WTC11 (cell line): ENCODE data around the gene RGS16. TPM values are rescaled to one million over a fixed set of nuclear protein-coding genes. Genes with fewer than 3 reads are reported as not detected.

Source experiments
- ATAC-seq: fragments of 200-7000 bp; cut with Tn5 transposase; 2 replicates; pipeline ENCODE4 v1.10.0; 2021; ENCODE audit warnings: mild to moderate bottlenecking, moderate library complexity
- Bru-seq: library from RNA; stranded (reverse); fragments of 400-500 nt; gene quantifications from one replicate; lab custom pipeline; 2021; lab: Mats Ljungman, UMichigan
- CTCF ChIA-PET: fragments of 300-600 bp; sonication (Branson Sonifier 250); formaldehyde crosslinking; loops from one replicate; lab custom pipeline; 2021; ENCODE audit warnings: antibody characterized with exemption; lab: Charles Lee
- POLR2A ChIA-PET: fragments of 350-600 bp; sonication (Branson Sonifier 250); formaldehyde crosslinking; loops from one replicate; lab custom pipeline; 2021; ENCODE audit warnings: antibody characterized with exemption; lab: Charles Lee
- DNase-seq: peaks from one replicate; pipeline ENCODE4 v3.0.0; 2021; ENCODE audit warnings: low spot score
- H3K27ac Mint-ChIP-seq: 2 replicates; pipeline ENCODE4 v1.8.0; 2021; ENCODE audit warnings: mixed read lengths
- H3K27me3 Mint-ChIP-seq: 2 replicates; pipeline ENCODE4 v1.8.0; 2021; ENCODE audit warnings: low read depth, mild to moderate bottlenecking, moderate library complexity, mixed read lengths
- H3K36me3 Mint-ChIP-seq: 2 replicates; pipeline ENCODE4 v1.8.0; 2021; ENCODE audit warnings: mixed read lengths
- H3K4me1 Mint-ChIP-seq: 2 replicates; pipeline ENCODE4 v1.8.0; 2022; ENCODE audit warnings: mixed read lengths
- H3K4me3 Mint-ChIP-seq: 2 replicates; pipeline ENCODE4 v1.8.0; 2021; ENCODE audit warnings: mild to moderate bottlenecking, moderate library complexity, mixed read lengths
- H3K9me3 Mint-ChIP-seq: 2 replicates; pipeline ENCODE4 v1.8.0; 2021; ENCODE audit warnings: mixed read lengths
- CBFB ChIP-seq: sonication (generic); formaldehyde crosslinking; IDR thresholded peaks from 2 replicates; pipeline ENCODE4 v1.8.1; 2022; ENCODE audit warnings: mild to moderate bottlenecking, low read depth, missing genetic modification reagents
- CREM ChIP-seq: sonication (generic); formaldehyde crosslinking; IDR thresholded peaks from 2 replicates; pipeline ENCODE4 v1.8.1; 2022; ENCODE audit warnings: mild to moderate bottlenecking, missing genetic modification reagents, moderate library complexity
- E2F4 ChIP-seq: sonication (generic); formaldehyde crosslinking; IDR thresholded peaks from 2 replicates; pipeline ENCODE4 v1.8.1; 2022; ENCODE audit warnings: low read depth, mild to moderate bottlenecking, moderate library complexity, missing genetic modification reagents, borderline replicate concordance
- E2F5 ChIP-seq: sonication (generic); formaldehyde crosslinking; IDR thresholded peaks from 2 replicates; pipeline ENCODE4 v1.8.1; 2022; ENCODE audit warnings: mild to moderate bottlenecking, moderate library complexity, missing genetic modification reagents
- FOXP1 ChIP-seq: sonication (generic); formaldehyde crosslinking; IDR thresholded peaks from 2 replicates; pipeline ENCODE4 v1.8.0; 2022; ENCODE audit warnings: missing genetic modification reagents, mild to moderate bottlenecking, moderate library complexity, borderline replicate concordance
- HMGA2 ChIP-seq: fragments of 250-450 bp; sonication (Bioruptor Pico); IDR thresholded peaks from 2 replicates; pipeline ENCODE4 v1.4.0; 2021; ENCODE audit warnings: mild to moderate bottlenecking, moderate library complexity
- HMGXB4 ChIP-seq: sonication (generic); formaldehyde crosslinking; IDR thresholded peaks from 2 replicates; pipeline ENCODE4 v1.8.1; 2023; ENCODE audit warnings: mild to moderate bottlenecking, moderate library complexity, missing genetic modification reagents
- MAX ChIP-seq: sonication (generic); formaldehyde crosslinking; IDR thresholded peaks from 2 replicates; pipeline ENCODE4 v1.8.0; 2022; ENCODE audit warnings: mild to moderate bottlenecking, missing genetic modification reagents
- MXD4 ChIP-seq: fragments of 250-450 bp; sonication (Bioruptor Pico); IDR thresholded peaks from 2 replicates; pipeline ENCODE4 v1.8.0; 2021; ENCODE audit warnings: mild to moderate bottlenecking, moderate library complexity, borderline replicate concordance
- PRRX2 ChIP-seq: fragments of 250-450 bp; sonication (Bioruptor Pico); IDR thresholded peaks from 2 replicates; pipeline ENCODE4 v1.8.0; 2021; ENCODE audit warnings: mild to moderate bottlenecking
- RORB ChIP-seq: fragments of 250-450 bp; sonication (Bioruptor Pico); IDR thresholded peaks from 2 replicates; pipeline ENCODE4 v1.9.0; 2021; ENCODE audit warnings: mild to moderate bottlenecking
- SP1 ChIP-seq: sonication (generic); formaldehyde crosslinking; conservative IDR thresholded peaks from 2 replicates; pipeline ENCODE4 v1.8.1; 2022; ENCODE audit warnings: missing genetic modification reagents
- TEAD1 ChIP-seq: sonication (generic); formaldehyde crosslinking; IDR thresholded peaks from 2 replicates; pipeline ENCODE4 v1.8.0; 2022; ENCODE audit warnings: mild to moderate bottlenecking, missing genetic modification reagents
- ZBTB43 ChIP-seq: sonication (generic); formaldehyde crosslinking; IDR thresholded peaks from 2 replicates; pipeline ENCODE4 v1.8.1; 2023; ENCODE audit warnings: mild to moderate bottlenecking, missing genetic modification reagents
- long read RNA-seq, 3 experiments: library from RNA in 1 of 3; library from capped mRNA in 1 of 3; library from polyadenylated mRNA in 1 of 3; unstranded in 2 of 3; stranded (forward) in 1 of 3; transcript quantifications; one replicate each; pipeline ENCODE4 v2.0.0, GENCODE V29; 2021
- total RNA-seq: library from RNA; stranded (reverse); gene quantifications from 3 replicates; pipeline ENCODE4 v1.2.3, GENCODE V29; 2021
- TF ChIP-seq, protein P1 (sequence below): sonication (generic); formaldehyde crosslinking; IDR thresholded peaks from 2 replicates; pipeline ENCODE4 v1.8.0; 2022; ENCODE audit warnings: missing genetic modification reagents
- TF ChIP-seq, protein P2 (sequence below): sonication (generic); formaldehyde crosslinking; IDR thresholded peaks from 2 replicates; pipeline ENCODE4 v1.8.0; 2023; ENCODE audit warnings: missing genetic modification reagents, mild to moderate bottlenecking, borderline replicate concordance
- TF ChIP-seq, protein P3 (sequence below): sonication (generic); formaldehyde crosslinking; IDR thresholded peaks from 2 replicates; pipeline ENCODE4 v1.8.1; 2022; ENCODE audit warnings: low read depth, missing genetic modification reagents, borderline replicate concordance

Gene RGS16
- 9.9 to 17.8 TPM (median 10.2 TPM) in 3 replicates for total RNA-seq
- percentile 91 among the genes with signal in this experiment for Bru-seq, nascent RNA
- long read RNA-seq, experiment 1, transcript RGS16-201 (5 exons, 2,427 nt) = major isoform, 148 of 171 reads
- long read RNA-seq, experiment 1, partial matches to known transcripts = 3 of 171 reads
- long read RNA-seq, experiment 1, other reads (novel, unspliced or antisense) = 20 of 171 reads
- long read RNA-seq, experiment 2, transcript RGS16-201 (5 exons, 2,427 nt) = major isoform, 10 of 15 reads
- long read RNA-seq, experiment 2, partial matches to known transcripts = 2 of 15 reads
- long read RNA-seq, experiment 2, other reads (novel, unspliced or antisense) = 3 of 15 reads
- long read RNA-seq, experiment 3, transcript RGS16-201 (5 exons, 2,427 nt) = major isoform, 27 of 37 reads
- long read RNA-seq, experiment 3, partial matches to known transcripts = 4 of 37 reads
- long read RNA-seq, experiment 3, other reads (novel, unspliced or antisense) = 6 of 37 reads

DNA sequence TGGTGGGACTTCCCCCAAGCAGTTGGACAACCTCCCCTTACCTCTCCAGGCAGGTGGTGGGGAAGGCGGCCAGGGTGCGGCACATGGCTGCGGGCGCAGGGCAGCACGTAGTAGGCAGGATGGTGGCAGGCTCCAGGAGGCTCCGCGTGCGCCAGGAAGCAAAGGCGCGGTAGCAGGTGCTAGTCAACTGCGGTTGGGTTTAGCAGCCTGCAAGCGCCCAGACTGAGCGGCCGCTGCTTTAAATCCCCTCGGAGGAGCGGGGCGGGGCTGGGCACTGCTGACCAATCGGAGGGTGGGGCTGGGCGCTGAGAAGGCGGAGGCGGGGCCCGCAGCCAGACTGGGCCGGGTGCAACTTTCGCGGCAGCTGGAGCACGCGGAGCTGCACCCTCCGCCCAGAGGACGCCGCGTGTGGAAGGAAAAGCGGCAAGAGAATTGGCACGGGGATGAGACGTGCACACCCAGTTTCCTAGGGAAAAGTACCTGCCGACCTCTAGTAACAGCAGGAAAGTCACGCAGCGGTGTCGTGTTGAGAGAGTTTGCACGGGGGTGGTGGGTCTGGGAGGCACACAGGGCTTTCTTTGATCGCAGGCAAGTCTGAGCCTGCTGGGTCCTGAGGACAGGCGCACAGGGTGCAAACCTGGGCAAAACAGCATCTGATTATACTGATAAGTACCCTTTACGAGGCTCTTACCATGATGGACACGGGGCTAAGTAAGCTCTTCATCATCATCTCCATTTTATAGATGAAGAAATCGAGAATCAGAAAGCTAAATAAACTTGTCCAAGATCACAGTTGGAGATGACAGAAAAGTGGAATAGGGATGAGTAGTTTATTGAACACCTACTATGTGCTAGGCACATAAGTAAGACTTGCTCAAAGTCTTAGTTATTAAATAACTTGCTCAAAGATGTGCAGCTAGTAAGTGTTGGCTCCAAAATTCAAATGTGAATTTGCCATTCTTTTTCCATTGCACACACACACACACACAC, at the start of gene RGS16:
RGS16 (minus strand) TSS at position 215 of the 990 bp plus-strand sequence; CDS start at position 85, 130 bp downstream.
- DNase-seq = peak; percentile 96
- H3K4me3 Mint-ChIP-seq = no peak within 1 kb of the TSS
- ChIA-PET POLR2A (interaction anchor here (0.8 to 1.6 kb wide), 4 partner anchors 10 to 180 kb away, joined by 5 to 10 read pairs (median 6); no protein-coding TSS in a partner anchor), CTCF (interaction anchor here (0.8 to 16.0 kb wide), 5 partner anchors 7 to 181 kb away, joined by 3 to 669 read pairs (median 4); partner anchors contain the start of gene NPL)
- no peak within 1 kb of the TSS for H3K27ac Mint-ChIP-seq
- ATAC-seq = peak; percentile 92
- no peaks in the 10 kb centered on the region for H3K9me3 Mint-ChIP-seq
- no peaks in the 10 kb centered on the region; the same call in 1 of the 2 replicates for H3K36me3 Mint-ChIP-seq
- H3K4me1 Mint-ChIP-seq = peaks cover 11% of the 10 kb centered on the region
- H3K27me3 Mint-ChIP-seq = peaks cover 40% of the 10 kb centered on the region
- TF ChIP-seq TEAD1 (CRISPR knock-in tag) (peak; percentile 92), PRRX2 (CRISPR knock-in tag) (no peak), MXD4 (CRISPR knock-in tag) (no peak), E2F5 (CRISPR knock-in tag) (peak; percentile 50; the same call in 1 of the 2 replicates), SP1 (CRISPR knock-in tag) (peak; percentile 91), HMGXB4 (CRISPR knock-in tag) (peak; percentile 56; the same call in 1 of the 2 replicates), ZBTB43 (CRISPR knock-in tag) (peak; percentile 76; the same call in 1 of the 2 replicates), MAX (peak; percentile 97), RORB (CRISPR knock-in tag) (no peak), FOXP1 (peak; percentile 94), HMGA2 (no peak), CREM (CRISPR knock-in tag) (peak; percentile 67; the same call in 1 of the 2 replicates), CBFB (CRISPR knock-in tag) (peak; percentile 89), E2F4 (CRISPR knock-in tag) (no peak)
- TF ChIP-seq, protein P1, sequence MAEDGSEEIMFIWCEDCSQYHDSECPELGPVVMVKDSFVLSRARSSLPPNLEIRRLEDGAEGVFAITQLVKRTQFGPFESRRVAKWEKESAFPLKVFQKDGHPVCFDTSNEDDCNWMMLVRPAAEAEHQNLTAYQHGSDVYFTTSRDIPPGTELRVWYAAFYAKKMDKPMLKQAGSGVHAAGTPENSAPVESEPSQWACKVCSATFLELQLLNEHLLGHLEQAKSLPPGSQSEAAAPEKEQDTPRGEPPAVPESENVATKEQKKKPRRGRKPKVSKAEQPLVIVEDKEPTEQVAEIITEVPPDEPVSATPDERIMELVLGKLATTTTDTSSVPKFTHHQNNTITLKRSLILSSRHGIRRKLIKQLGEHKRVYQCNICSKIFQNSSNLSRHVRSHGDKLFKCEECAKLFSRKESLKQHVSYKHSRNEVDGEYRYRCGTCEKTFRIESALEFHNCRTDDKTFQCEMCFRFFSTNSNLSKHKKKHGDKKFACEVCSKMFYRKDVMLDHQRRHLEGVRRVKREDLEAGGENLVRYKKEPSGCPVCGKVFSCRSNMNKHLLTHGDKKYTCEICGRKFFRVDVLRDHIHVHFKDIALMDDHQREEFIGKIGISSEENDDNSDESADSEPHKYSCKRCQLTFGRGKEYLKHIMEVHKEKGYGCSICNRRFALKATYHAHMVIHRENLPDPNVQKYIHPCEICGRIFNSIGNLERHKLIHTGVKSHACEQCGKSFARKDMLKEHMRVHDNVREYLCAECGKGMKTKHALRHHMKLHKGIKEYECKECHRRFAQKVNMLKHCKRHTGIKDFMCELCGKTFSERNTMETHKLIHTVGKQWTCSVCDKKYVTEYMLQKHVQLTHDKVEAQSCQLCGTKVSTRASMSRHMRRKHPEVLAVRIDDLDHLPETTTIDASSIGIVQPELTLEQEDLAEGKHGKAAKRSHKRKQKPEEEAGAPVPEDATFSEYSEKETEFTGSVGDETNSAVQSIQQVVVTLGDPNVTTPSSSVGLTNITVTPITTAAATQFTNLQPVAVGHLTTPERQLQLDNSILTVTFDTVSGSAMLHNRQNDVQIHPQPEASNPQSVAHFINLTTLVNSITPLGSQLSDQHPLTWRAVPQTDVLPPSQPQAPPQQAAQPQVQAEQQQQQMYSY = 0 out of 2 replicates have a peak, but pooled peaks have one; percentile 51
- TF ChIP-seq, protein P2, sequence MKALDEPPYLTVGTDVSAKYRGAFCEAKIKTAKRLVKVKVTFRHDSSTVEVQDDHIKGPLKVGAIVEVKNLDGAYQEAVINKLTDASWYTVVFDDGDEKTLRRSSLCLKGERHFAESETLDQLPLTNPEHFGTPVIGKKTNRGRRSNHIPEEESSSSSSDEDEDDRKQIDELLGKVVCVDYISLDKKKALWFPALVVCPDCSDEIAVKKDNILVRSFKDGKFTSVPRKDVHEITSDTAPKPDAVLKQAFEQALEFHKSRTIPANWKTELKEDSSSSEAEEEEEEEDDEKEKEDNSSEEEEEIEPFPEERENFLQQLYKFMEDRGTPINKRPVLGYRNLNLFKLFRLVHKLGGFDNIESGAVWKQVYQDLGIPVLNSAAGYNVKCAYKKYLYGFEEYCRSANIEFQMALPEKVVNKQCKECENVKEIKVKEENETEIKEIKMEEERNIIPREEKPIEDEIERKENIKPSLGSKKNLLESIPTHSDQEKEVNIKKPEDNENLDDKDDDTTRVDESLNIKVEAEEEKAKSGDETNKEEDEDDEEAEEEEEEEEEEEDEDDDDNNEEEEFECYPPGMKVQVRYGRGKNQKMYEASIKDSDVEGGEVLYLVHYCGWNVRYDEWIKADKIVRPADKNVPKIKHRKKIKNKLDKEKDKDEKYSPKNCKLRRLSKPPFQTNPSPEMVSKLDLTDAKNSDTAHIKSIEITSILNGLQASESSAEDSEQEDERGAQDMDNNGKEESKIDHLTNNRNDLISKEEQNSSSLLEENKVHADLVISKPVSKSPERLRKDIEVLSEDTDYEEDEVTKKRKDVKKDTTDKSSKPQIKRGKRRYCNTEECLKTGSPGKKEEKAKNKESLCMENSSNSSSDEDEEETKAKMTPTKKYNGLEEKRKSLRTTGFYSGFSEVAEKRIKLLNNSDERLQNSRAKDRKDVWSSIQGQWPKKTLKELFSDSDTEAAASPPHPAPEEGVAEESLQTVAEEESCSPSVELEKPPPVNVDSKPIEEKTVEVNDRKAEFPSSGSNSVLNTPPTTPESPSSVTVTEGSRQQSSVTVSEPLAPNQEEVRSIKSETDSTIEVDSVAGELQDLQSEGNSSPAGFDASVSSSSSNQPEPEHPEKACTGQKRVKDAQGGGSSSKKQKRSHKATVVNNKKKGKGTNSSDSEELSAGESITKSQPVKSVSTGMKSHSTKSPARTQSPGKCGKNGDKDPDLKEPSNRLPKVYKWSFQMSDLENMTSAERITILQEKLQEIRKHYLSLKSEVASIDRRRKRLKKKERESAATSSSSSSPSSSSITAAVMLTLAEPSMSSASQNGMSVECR (CRISPR knock-in tag) = peak; percentile 88
- TF ChIP-seq, protein P3, sequence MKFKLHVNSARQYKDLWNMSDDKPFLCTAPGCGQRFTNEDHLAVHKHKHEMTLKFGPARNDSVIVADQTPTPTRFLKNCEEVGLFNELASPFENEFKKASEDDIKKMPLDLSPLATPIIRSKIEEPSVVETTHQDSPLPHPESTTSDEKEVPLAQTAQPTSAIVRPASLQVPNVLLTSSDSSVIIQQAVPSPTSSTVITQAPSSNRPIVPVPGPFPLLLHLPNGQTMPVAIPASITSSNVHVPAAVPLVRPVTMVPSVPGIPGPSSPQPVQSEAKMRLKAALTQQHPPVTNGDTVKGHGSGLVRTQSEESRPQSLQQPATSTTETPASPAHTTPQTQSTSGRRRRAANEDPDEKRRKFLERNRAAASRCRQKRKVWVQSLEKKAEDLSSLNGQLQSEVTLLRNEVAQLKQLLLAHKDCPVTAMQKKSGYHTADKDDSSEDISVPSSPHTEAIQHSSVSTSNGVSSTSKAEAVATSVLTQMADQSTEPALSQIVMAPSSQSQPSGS (CRISPR knock-in tag) = 0 out of 2 replicates have a peak, but pooled peaks have one; percentile 7
